ENCODE data around the gene RASAL1.
A peak's percentile ranks its signal among the peaks of the same experiment; 100 is the strongest.

The RASAL1 gene

GRCh38 chr12:113135178-113136127 lies at the start of gene RASAL1:
Gene RASAL1 (minus strand): TSS chr12:113135761. CDS start chr12:113135462, 299 bp downstream.
- no peak for DNase-seq (ENCODE audit: low spot score)

- peak; percentile 97 for DNase-seq (ENCODE audit: low spot score)
Measured at GRCh38 chr12:113184900-113185179, 49.3 kb upstream of the RASAL1 start.

GRCh38 chr12:113184098-113184899 lies 48.7 kb upstream of the RASAL1 start:
- no peak for DNase-seq (ENCODE audit: low spot score)

- DNase-seq (ENCODE audit: low spot score): no peak
Measured at GRCh38 chr12:113183030-113183589, 47.5 kb upstream of the RASAL1 start.

GRCh38 chr12:113181975-113182374 lies 46.4 kb upstream of the RASAL1 start:
- no peak for DNase-seq (ENCODE audit: low spot score)

GRCh38 chr12:113180333-113180732 lies 44.8 kb upstream of the RASAL1 start:
- DNase-seq (ENCODE audit: low spot score): no peak

- no peak for DNase-seq (ENCODE audit: low spot score)
Measured at GRCh38 chr12:113179023-113179422, 43.5 kb upstream of the RASAL1 start.

- peak; percentile 88 for DNase-seq (ENCODE audit: low spot score)
Measured at GRCh38 chr12:113174461-113175384, 39.2 kb upstream of the RASAL1 start.

GRCh38 chr12:113173081-113173698 lies 37.6 kb upstream of the RASAL1 start:
- DNase-seq (ENCODE audit: low spot score): no peak

- no peak for DNase-seq (ENCODE audit: low spot score)
Measured at GRCh38 chr12:113172185-113172584, 36.6 kb upstream of the RASAL1 start.

GRCh38 chr12:113171543-113171942 lies 36.0 kb upstream of the RASAL1 start:
- no peak for DNase-seq (ENCODE audit: low spot score)

GRCh38 chr12:113170926-113171325 lies 35.4 kb upstream of the RASAL1 start:
- DNase-seq (ENCODE audit: low spot score): no peak

- no peak for DNase-seq (ENCODE audit: low spot score)
Measured at GRCh38 chr12:113170457-113170856, 34.9 kb upstream of the RASAL1 start.

- no peak for DNase-seq (ENCODE audit: low spot score)
Measured at GRCh38 chr12:113169697-113170096, 34.1 kb upstream of the RASAL1 start.

- no peak for DNase-seq (ENCODE audit: low spot score)
Measured at GRCh38 chr12:113167868-113168267, 32.3 kb upstream of the RASAL1 start.

- no peak for DNase-seq (ENCODE audit: low spot score)
Measured at GRCh38 chr12:113165521-113166450, 30.2 kb upstream of the RASAL1 start.

- no peak for DNase-seq (ENCODE audit: low spot score)
Measured at GRCh38 chr12:113164014-113164413, 28.5 kb upstream of the RASAL1 start.

GRCh38 chr12:113163030-113163360 lies 27.4 kb upstream of the RASAL1 start:
- DNase-seq (ENCODE audit: low spot score): no peak

GRCh38 chr12:113162102-113163029 lies 26.8 kb upstream of the RASAL1 start:
- DNase-seq (ENCODE audit: low spot score): no peak
